K562 (cell line): ENCODE results near the gene UPP1. TPM values are rescaled to one million over a fixed set of nuclear protein-coding genes. Genes with fewer than 3 reads are reported as not detected.

Source experiments
- CUX1 ChIP-seq: fragments of 200-800 bp; sonication (Bioruptor generic); IDR thresholded peaks from 2 replicates; pipeline ENCODE4 v1.6.1; 2016; ENCODE audit warnings: missing genetic modification characterization, missing compliant biosample characterization
- DNMT1 ChIP-seq: fragments of 450-650 bp; IDR thresholded peaks from 2 replicates; pipeline ENCODE4 v1.6.1; 2016; ENCODE audit warnings: antibody characterized with exemption, mild to moderate bottlenecking
- E2F1 ChIP-seq: sonication (generic); formaldehyde crosslinking; IDR thresholded peaks from 2 replicates; pipeline ENCODE4 v1.8.1; 2023; ENCODE audit warnings: mild to moderate bottlenecking, missing genetic modification reagents, moderate library complexity
- EWSR1 ChIP-seq: fragments of 450-650 bp; IDR thresholded peaks from 2 replicates; pipeline ENCODE4 v1.6.1; 2018; ENCODE audit warnings: borderline replicate concordance, mild to moderate bottlenecking, low read depth, moderate library complexity; ENCODE audit not compliant: partially characterized antibody
- FOXK1 ChIP-seq: sonication (generic); formaldehyde crosslinking; IDR thresholded peaks from 2 replicates; pipeline ENCODE4 v1.8.0; 2022; ENCODE audit warnings: missing genetic modification reagents, mild to moderate bottlenecking, borderline replicate concordance
- MAFK ChIP-seq: IDR thresholded peaks from 2 replicates; pipeline ENCODE4 v1.6.1; 2011; ENCODE audit warnings: low read length, improper control_type of control experiment
- POLR2AphosphoS2 ChIP-seq: IDR thresholded peaks from 2 replicates; pipeline ENCODE4 v1.6.1; 2012; ENCODE audit warnings: low read length, improper control_type of control experiment
- ZBTB17 ChIP-seq: fragments of 450-650 bp; formaldehyde crosslinking; IDR thresholded peaks from 2 replicates; pipeline ENCODE4 v1.4.0; 2020; ENCODE audit warnings: mild to moderate bottlenecking
- ZBTB33 ChIP-seq: sonication (generic); formaldehyde crosslinking; IDR thresholded peaks from 2 replicates; pipeline ENCODE4 v1.8.1; 2023; ENCODE audit warnings: mild to moderate bottlenecking, missing genetic modification reagents
- ZBTB7A ChIP-seq: IDR thresholded peaks from 2 replicates; pipeline ENCODE4 v1.6.1; 2011; ENCODE audit warnings: low read depth, mild to moderate bottlenecking, low read length, moderate library complexity, borderline replicate concordance; ENCODE audit not compliant: control insufficient read depth
- ZEB2 ChIP-seq: fragments of 450-650 bp; IDR thresholded peaks from 2 replicates; pipeline ENCODE4 v1.6.1; 2016
- polyA plus RNA-seq, 8 experiments: library from polyadenylated mRNA; depleted of rRNA in 4 of 8; stranded (reverse) in 5 of 8; unstranded in 3 of 8; fragments of >200 nt; fragmentation: Nextera tagmentation in 2 of 8; fragmentation: Illumina TruSeq in 1 of 8; extraction: Ambion mirVana in 2 of 8; extraction: Trizol in 1 of 8; gene quantifications; 2 replicates each; pipeline versions ENCODE4 v1.2.1 to v1.2.3, GENCODE V29; 2011 to 2014; ENCODE audit warnings: inconsistent platforms in 1 of 8, missing spikeins in 1 of 8
- total RNA-seq, 7 experiments: library from RNA; depleted of rRNA in 6 of 7; stranded (reverse); fragments of >200 nt in 6 of 7; fragmentation: Illumina TruSeq in 2 of 7; extraction: Trizol in 2 of 7; gene quantifications; 2 replicates each; pipeline versions ENCODE4 v1.2.1 to v1.2.3, GENCODE V29; 2011 to 2021; ENCODE audit warnings: low replicate concordance in 1 of 7
- TF ChIP-seq, protein P1 (sequence below): fragments of 450-650 bp; IDR thresholded peaks from 2 replicates; pipeline ENCODE4 v1.6.1; 2018; ENCODE audit not compliant: partially characterized antibody

The UPP1 gene
- total and polyA plus RNA-seq, 9 of the 15 experiments (the other 6 are each of a cell fraction or from before 2014, with no cell fraction given) = 0.38 to 2.4 (median 0.61) TPM

DNA sequence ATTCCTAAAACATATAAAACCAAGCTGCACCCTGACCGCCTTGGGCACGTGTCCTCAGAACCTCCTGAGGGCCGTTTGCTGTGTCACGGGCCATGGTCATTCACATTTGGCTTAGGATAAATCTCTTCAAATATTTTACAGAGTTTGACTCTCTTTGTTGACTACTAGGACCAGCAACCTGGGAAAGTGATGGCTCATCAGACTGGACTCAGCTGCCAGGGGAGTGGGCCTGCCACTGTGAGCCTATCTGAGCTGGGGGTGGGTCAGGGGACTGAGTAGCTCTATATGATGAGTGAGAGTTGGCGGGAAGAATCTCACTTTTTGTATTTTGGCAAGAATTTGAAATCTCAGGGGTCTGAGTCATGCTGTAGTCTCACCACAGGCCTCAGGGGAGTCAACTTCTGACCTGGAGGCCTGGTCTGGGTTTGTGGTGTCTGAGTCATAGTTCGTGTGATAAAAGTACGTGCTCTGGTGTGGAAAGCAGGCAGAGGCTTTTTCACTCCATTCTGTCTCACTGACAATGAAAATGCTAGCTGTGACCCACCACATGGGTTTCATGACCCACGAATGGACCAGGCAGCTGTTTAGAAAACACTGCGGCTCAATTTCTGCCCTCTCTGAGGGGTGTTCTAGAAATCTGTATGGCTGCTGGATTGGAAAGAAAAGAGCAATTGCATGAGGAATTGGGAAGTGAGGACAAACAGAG, 4.2 kb upstream of the UPP1 start (continued):
- TF ChIP-seq, protein P1, sequence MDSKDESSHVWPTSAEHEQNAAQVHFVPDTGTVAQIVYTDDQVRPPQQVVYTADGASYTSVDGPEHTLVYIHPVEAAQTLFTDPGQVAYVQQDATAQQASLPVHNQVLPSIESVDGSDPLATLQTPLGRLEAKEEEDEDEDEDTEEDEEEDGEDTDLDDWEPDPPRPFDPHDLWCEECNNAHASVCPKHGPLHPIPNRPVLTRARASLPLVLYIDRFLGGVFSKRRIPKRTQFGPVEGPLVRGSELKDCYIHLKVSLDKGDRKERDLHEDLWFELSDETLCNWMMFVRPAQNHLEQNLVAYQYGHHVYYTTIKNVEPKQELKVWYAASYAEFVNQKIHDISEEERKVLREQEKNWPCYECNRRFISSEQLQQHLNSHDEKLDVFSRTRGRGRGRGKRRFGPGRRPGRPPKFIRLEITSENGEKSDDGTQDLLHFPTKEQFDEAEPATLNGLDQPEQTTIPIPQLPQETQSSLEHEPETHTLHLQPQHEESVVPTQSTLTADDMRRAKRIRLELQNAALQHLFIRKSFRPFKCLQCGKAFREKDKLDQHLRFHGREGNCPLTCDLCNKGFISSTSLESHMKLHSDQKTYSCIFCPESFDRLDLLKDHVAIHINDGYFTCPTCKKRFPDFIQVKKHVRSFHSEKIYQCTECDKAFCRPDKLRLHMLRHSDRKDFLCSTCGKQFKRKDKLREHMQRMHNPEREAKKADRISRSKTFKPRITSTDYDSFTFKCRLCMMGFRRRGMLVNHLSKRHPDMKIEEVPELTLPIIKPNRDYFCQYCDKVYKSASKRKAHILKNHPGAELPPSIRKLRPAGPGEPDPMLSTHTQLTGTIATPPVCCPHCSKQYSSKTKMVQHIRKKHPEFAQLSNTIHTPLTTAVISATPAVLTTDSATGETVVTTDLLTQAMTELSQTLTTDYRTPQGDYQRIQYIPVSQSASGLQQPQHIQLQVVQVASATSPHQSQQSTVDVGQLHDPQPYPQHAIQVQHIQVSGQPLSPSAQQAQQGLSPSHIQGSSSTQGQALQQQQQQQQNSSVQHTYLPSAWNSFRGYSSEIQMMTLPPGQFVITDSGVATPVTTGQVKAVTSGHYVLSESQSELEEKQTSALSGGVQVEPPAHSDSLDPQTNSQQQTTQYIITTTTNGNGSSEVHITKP = no peak
- peak; percentile 44; the same call in 1 of the 2 replicates for TF ChIP-seq CUX1 (CRISPR knock-in tag)
- TF ChIP-seq POLR2AphosphoS2 = no peak
- TF ChIP-seq ZEB2 = peak; percentile 34; the same call in 1 of the 2 replicates
- TF ChIP-seq ZBTB17 = no peak
- no peak for TF ChIP-seq ZBTB33 (CRISPR knock-in tag)
- no peak for TF ChIP-seq EWSR1
- no peak for TF ChIP-seq ZBTB7A
- peak; percentile 24; the same call in 1 of the 2 replicates for TF ChIP-seq MAFK
- peak; percentile 48; the same call in 1 of the 2 replicates for TF ChIP-seq E2F1
- TF ChIP-seq FOXK1 (CRISPR knock-in tag) = no peak
- no peak for TF ChIP-seq DNMT1
